Liver (tissue), 9 donors: ENCODE measurements around the gene NOP9. TPM values are rescaled to one million over a fixed set of nuclear protein-coding genes. Genes with fewer than 3 reads are reported as not detected.

Experiments used
- DNase-seq: peaks from one replicate; pipeline ENCODE4 v3.0.0-alpha.2; 2017; ENCODE audit warnings: low spot score
- H3K27ac ChIP-seq, 2 donors: one replicate each; pipeline ENCODE4 v1.7.0; 2013; ENCODE audit warnings: inconsistent platforms in 2 of 2, low read length in 2 of 2, control low read depth in 1 of 2, low read depth in 1 of 2, mild to moderate bottlenecking in 1 of 2
- H3K27me3 ChIP-seq, 4 donors: one replicate each; pipeline versions ENCODE4 v1.6.1 to v1.7.0; 2013; ENCODE audit warnings: low read length in 3 of 4, inconsistent platforms in 1 of 4, mild to moderate bottlenecking in 1 of 4, moderate library complexity in 1 of 4; ENCODE audit not compliant: control insufficient read depth in 4 of 4, insufficient read depth in 4 of 4
- H3K36me3 ChIP-seq, 4 donors: one replicate each; pipeline versions ENCODE4 v1.6.1 to v1.7.0; 2013; ENCODE audit warnings: low read length in 3 of 4, mild to moderate bottlenecking in 3 of 4, low read depth in 1 of 4, moderate library complexity in 1 of 4; ENCODE audit not compliant: control insufficient read depth in 4 of 4, insufficient read depth in 3 of 4
- H3K4me1 ChIP-seq, 4 donors: one replicate each; pipeline versions ENCODE4 v1.6.1 to v1.7.0; 2013; ENCODE audit warnings: low read length in 3 of 4, mild to moderate bottlenecking in 3 of 4, moderate library complexity in 1 of 4; ENCODE audit not compliant: control insufficient read depth in 4 of 4, insufficient read depth in 4 of 4
- H3K4me3 ChIP-seq, 3 donors: one replicate each; pipeline versions ENCODE4 v1.6.1 to v1.7.0; 2013; ENCODE audit warnings: low read length in 3 of 3, control low read depth in 1 of 3, low read depth in 1 of 3, mild to moderate bottlenecking in 1 of 3
- H3K9ac ChIP-seq, 2 donors: one replicate each; pipeline ENCODE4 v1.7.0; 2013; ENCODE audit warnings: low read length in 2 of 2, mild to moderate bottlenecking in 2 of 2, moderate library complexity in 2 of 2, control low read depth in 1 of 2, low read depth in 1 of 2
- H3K9me3 ChIP-seq, 4 donors: one replicate each; pipeline versions ENCODE4 v1.6.1 to v1.7.0; 2013; ENCODE audit warnings: low read length in 3 of 4; ENCODE audit not compliant: control insufficient read depth in 4 of 4
- CTCF ChIP-seq: fragments of 150-350 bp; IDR thresholded peaks from 2 replicates; pipeline ENCODE4 v1.5.1; 2017; ENCODE audit warnings: improper control_type of control experiment, low read depth, low read length; ENCODE audit not compliant: missing input control
- EGR1 ChIP-seq, 2 donors: IDR thresholded peaks; 2 replicates each; pipeline ENCODE4 v1.6.1; 2016 to 2018; ENCODE audit warnings: antibody characterized with exemption in 2 of 2, low read depth in 2 of 2
- FOXA1 ChIP-seq: IDR thresholded peaks from 2 replicates; pipeline ENCODE4 v1.6.1; 2016; ENCODE audit warnings: antibody characterized with exemption
- FOXA2 ChIP-seq: IDR thresholded peaks from 2 replicates; pipeline ENCODE4 v1.6.1; 2016; ENCODE audit warnings: antibody characterized with exemption
- GABPA ChIP-seq, 2 donors: IDR thresholded peaks in 1 of 2; conservative IDR thresholded peaks in 1 of 2; 2 replicates each; pipeline ENCODE4 v1.6.1; 2016; ENCODE audit warnings: antibody characterized with exemption in 2 of 2, mild to moderate bottlenecking in 1 of 2, moderate library complexity in 1 of 2
- HNF4A ChIP-seq, 2 donors: conservative IDR thresholded peaks; 2 replicates each; pipeline ENCODE4 v1.6.1; 2016; ENCODE audit warnings: antibody characterized with exemption in 2 of 2, mild to moderate bottlenecking in 2 of 2
- HNF4G ChIP-seq: IDR thresholded peaks from 2 replicates; pipeline ENCODE4 v1.6.1; 2016; ENCODE audit warnings: antibody characterized with exemption
- JUND ChIP-seq, 2 donors: IDR thresholded peaks; 2 replicates each; pipeline ENCODE4 v1.6.1; 2016; ENCODE audit warnings: antibody characterized with exemption in 2 of 2
- NR2F2 ChIP-seq: IDR thresholded peaks from 2 replicates; pipeline ENCODE4 v1.6.1; 2016; ENCODE audit warnings: antibody characterized with exemption
- RAD21 ChIP-seq, 2 donors: IDR thresholded peaks; 2 replicates each; pipeline ENCODE4 v1.6.1; 2016; ENCODE audit warnings: antibody characterized with exemption in 2 of 2, mild to moderate bottlenecking in 2 of 2
- RXRA ChIP-seq, 2 donors: IDR thresholded peaks; 2 replicates each; pipeline ENCODE4 v1.6.1; 2017 to 2018; ENCODE audit warnings: antibody characterized with exemption in 2 of 2, mild to moderate bottlenecking in 1 of 2
- SP1 ChIP-seq: IDR thresholded peaks from 2 replicates; pipeline ENCODE4 v1.6.1; 2018; ENCODE audit warnings: antibody characterized with exemption, mild to moderate bottlenecking
- TAF1 ChIP-seq: conservative IDR thresholded peaks from 2 replicates; pipeline ENCODE4 v1.6.1; 2016; ENCODE audit warnings: antibody characterized with exemption, mild to moderate bottlenecking
- YY1 ChIP-seq: IDR thresholded peaks from 2 replicates; pipeline ENCODE4 v1.6.1; 2016; ENCODE audit warnings: antibody characterized with exemption, mild to moderate bottlenecking
- WGBS: extraction: QIAGEN DNeasy Blood & Tissue Kit; methylation state at CpG from one replicate; pipeline ENCODE4 v1.1.7; 2013; 5-methylcytosine and 5-hydroxymethylcytosine counted together
- polyA plus RNA-seq, 2 donors: library from polyadenylated mRNA; stranded (reverse) in 1 of 2; unstranded in 1 of 2; fragments of 200-250 nt in 1 of 2; fragments of >200 nt in 1 of 2; fragmentation: Nextera tagmentation in 1 of 2; extraction: Ambion mirVana in 1 of 2; gene quantifications; one replicate each; pipeline versions ENCODE4 v1.2.1 to v1.2.3, GENCODE V29; 2013 to 2015
- total RNA-seq, 2 donors: library from RNA; depleted of rRNA; stranded (reverse); fragments of >200 nt; gene quantifications; one replicate each; pipeline ENCODE4 v1.2.3, GENCODE V29; 2014
- TF ChIP-seq, protein P1 (sequence below): IDR thresholded peaks from 2 replicates; pipeline ENCODE4 v1.6.1; 2016; ENCODE audit warnings: antibody characterized with exemption
- TF ChIP-seq, protein P2 (sequence below): IDR thresholded peaks from 2 replicates; pipeline ENCODE4 v1.6.1; 2016; ENCODE audit warnings: antibody characterized with exemption, mild to moderate bottlenecking
- TF ChIP-seq, protein P3 (sequence below): IDR thresholded peaks from 2 replicates; pipeline ENCODE4 v1.6.1; 2016; ENCODE audit warnings: antibody characterized with exemption
- TF ChIP-seq, protein P4 (sequence below): IDR thresholded peaks from 2 replicates; pipeline ENCODE4 v1.6.1; 2016; ENCODE audit warnings: antibody characterized with exemption
- donor health status: healthy.
- donor health status: healthy.
- donor health status: healthy.
- donor health status: healthy.
- donor health status: healthy.

Gene NOP9
- total and polyA plus RNA-seq, 4 donors = 3.8 to 18.2 (median 9.7) TPM

- Histone ChIP-seq H3K27me3 (no peaks in the 10 kb centered on the region), H3K9ac (peak within 1 kb of the TSS; percentile 80 to 98), H3K36me3 (peaks cover 4 to 32% (median 21%) of the 10 kb centered on the region in 4 donors), H3K4me1 (peaks cover 32 to 84% (median 73%) of the 10 kb centered on the region in 4 donors), H3K4me3 (peak within 1 kb of the TSS; percentile 55 to 78 (median 70)), H3K27ac (peak within 1 kb of the TSS; percentile 92 to 97), H3K9me3 (no peaks in the 10 kb centered on the region)
- TF ChIP-seq, protein P1, sequence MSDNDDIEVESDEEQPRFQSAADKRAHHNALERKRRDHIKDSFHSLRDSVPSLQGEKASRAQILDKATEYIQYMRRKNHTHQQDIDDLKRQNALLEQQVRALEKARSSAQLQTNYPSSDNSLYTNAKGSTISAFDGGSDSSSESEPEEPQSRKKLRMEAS = no peak
- peak; percentile 69 to 74 for TF ChIP-seq RAD21 (IDR thresholded peaks at IDR 0.05)
- TF ChIP-seq FOXA2 = peak; percentile 19
- peak; percentile 100 for TF ChIP-seq HNF4A (conservative IDR thresholded peaks at IDR 0.05)
- TF ChIP-seq JUND (IDR thresholded peaks at IDR 0.05) = peak; percentile 96 to 98
- no peak for TF ChIP-seq NR2F2
- peak; percentile 99 for TF ChIP-seq HNF4G
- TF ChIP-seq EGR1 (IDR thresholded peaks at IDR 0.05; ENCODE audit: low read depth in 2 of 2) = peak in 1 of 2 donors; percentile 30
- TF ChIP-seq, protein P2, sequence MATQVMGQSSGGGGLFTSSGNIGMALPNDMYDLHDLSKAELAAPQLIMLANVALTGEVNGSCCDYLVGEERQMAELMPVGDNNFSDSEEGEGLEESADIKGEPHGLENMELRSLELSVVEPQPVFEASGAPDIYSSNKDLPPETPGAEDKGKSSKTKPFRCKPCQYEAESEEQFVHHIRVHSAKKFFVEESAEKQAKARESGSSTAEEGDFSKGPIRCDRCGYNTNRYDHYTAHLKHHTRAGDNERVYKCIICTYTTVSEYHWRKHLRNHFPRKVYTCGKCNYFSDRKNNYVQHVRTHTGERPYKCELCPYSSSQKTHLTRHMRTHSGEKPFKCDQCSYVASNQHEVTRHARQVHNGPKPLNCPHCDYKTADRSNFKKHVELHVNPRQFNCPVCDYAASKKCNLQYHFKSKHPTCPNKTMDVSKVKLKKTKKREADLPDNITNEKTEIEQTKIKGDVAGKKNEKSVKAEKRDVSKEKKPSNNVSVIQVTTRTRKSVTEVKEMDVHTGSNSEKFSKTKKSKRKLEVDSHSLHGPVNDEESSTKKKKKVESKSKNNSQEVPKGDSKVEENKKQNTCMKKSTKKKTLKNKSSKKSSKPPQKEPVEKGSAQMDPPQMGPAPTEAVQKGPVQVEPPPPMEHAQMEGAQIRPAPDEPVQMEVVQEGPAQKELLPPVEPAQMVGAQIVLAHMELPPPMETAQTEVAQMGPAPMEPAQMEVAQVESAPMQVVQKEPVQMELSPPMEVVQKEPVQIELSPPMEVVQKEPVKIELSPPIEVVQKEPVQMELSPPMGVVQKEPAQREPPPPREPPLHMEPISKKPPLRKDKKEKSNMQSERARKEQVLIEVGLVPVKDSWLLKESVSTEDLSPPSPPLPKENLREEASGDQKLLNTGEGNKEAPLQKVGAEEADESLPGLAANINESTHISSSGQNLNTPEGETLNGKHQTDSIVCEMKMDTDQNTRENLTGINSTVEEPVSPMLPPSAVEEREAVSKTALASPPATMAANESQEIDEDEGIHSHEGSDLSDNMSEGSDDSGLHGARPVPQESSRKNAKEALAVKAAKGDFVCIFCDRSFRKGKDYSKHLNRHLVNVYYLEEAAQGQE = peak; percentile 90
- peak in 1 of 2 donors; percentile 34 for TF ChIP-seq GABPA (IDR thresholded peaks at IDR 0.05 in 1 of 2, conservative IDR thresholded peaks at IDR 0.05 in 1 of 2)
- peak; percentile 77 for TF ChIP-seq CTCF
- TF ChIP-seq, protein P3, sequence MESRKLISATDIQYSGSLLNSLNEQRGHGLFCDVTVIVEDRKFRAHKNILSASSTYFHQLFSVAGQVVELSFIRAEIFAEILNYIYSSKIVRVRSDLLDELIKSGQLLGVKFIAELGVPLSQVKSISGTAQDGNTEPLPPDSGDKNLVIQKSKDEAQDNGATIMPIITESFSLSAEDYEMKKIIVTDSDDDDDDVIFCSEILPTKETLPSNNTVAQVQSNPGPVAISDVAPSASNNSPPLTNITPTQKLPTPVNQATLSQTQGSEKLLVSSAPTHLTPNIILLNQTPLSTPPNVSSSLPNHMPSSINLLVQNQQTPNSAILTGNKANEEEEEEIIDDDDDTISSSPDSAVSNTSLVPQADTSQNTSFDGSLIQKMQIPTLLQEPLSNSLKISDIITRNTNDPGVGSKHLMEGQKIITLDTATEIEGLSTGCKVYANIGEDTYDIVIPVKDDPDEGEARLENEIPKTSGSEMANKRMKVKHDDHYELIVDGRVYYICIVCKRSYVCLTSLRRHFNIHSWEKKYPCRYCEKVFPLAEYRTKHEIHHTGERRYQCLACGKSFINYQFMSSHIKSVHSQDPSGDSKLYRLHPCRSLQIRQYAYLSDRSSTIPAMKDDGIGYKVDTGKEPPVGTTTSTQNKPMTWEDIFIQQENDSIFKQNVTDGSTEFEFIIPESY = peak; percentile 50
- TF ChIP-seq, protein P4, sequence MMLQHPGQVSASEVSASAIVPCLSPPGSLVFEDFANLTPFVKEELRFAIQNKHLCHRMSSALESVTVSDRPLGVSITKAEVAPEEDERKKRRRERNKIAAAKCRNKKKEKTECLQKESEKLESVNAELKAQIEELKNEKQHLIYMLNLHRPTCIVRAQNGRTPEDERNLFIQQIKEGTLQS = peak; percentile 96
- TF ChIP-seq RXRA (IDR thresholded peaks at IDR 0.05) = peak; percentile 70 to 76
- peak; percentile 98 for TF ChIP-seq SP1
- TF ChIP-seq TAF1 = peak; percentile 96
- peak; percentile 10 for TF ChIP-seq FOXA1
- TF ChIP-seq YY1 = peak; percentile 56
- peak; percentile 75 for DNase-seq
- 25% methylated on average over 6 of the region's 6 CpGs for WGBS
Measured at GRCh38 chr14:24307575-24308341, 8.1 kb downstream of the NOP9 start, which contains the start of gene CIDEB. Gene CIDEB, minus strand, starts transcription at chr14:24307977. Its CDS starts 119 bp downstream, at chr14:24307858.
